Iris pigment epithelial cell (primary cell): ENCODE results near the gene RAPSN.

ENCODE experiments used
- DNase-seq: peaks from one replicate; pipeline ENCODE4 v3.0.0-alpha.2; 2011; ENCODE audit warnings: low read depth

The RAPSN gene

DNA sequence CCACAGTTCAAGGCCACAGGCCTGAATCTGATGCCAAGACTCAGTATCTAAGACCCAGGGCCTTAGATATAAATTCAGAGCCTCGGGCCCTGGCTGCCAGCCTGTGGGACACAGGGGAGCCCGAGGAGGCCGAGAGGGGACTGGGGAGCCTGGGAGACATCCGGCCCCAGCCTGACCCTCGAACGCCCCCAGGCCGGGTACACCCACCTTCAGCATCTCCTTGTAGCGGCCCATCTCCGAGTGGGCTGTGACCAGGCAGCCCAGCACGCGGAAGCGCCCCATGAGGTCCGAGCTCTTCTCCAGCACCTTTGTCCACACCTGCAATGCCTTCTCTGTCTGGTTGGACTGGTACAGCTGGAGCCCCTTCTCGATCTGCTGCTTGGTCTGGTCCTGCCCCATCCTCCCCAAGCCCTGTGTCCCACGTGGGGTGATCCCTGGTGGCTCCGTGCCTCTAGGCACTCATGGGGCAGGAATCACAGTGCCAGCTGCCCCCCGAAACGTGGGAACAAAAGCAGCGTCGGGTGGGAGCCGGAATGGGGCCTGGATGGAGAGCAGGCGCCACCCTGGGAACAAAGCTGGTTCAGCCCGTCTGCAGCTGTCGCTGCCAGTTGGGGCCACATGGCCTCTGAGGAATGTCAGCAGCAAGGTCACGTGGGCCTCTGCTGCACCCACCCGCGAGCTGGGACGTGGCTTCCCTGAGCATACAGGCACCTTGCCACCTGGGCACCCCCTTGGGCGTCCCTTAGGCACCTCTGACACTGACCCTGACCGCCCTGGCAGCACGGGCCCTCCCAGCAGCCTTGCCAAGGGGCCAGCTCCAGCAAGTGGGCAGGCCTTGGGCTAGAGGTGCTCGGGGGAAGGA is at the start of gene RAPSN:
RAPSN (minus strand) TSS at position 571 of the 862 bp plus-strand sequence; CDS start at position 399, 172 bp downstream.
- no peak for DNase-seq

DNA sequence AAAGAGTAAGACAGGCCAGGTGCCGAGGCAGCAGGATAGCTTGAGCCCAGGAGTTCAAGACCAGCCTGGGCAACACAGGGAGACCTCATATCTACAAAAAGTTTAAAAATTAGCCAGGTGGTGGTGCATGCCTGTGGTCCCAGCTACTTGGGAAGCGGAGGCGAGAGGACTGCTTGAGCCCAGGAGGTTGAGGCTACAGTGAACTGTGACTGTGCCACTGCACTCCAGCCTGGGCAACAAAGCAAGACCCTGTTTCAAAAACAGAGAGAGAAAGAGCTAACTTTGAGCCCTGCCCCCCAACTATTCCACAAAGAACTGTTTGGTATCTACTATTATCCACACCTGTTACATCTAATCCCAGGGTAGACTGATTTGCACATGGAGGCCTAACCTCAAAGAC is 49.2 kb upstream of the RAPSN start:
- DNase-seq: no peak

DNA sequence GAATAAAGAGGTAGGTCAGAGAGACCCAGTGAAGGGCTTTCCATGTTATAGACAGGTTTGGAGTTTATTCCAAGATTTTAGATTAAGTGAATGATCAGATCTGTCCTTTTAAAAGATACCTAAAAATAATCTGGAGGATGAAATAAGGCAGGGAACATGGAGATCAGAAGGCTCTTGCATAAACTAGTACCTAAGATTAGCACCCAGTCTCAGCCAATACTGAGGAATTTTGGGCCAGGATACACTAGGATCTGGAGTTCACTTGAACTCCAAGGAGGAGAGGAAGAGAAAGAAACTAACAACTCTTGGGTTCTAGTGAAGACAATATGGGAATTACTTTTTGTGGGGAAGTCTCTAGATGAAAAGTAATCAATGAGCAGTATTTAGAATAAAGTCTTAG is 47.9 kb upstream of the RAPSN start:
- DNase-seq: no peak

DNA sequence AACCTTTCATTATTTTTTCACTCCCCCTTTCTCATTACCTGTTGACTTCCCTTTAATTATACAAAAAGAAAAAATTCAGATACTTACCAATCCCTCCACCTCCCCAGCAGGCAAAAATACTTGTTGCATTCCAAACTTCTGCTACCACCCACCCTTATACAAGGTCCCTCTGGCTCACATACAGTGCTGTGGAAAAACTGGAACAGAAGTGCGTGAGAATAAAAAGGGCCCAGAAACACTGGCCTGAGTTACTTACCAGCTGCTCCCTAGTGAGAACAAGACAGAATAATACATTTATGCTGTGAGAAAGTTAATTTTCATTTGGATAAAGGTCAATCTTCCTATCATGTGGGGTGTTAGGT is 46.9 kb upstream of the RAPSN start:
- DNase-seq: no peak

DNA sequence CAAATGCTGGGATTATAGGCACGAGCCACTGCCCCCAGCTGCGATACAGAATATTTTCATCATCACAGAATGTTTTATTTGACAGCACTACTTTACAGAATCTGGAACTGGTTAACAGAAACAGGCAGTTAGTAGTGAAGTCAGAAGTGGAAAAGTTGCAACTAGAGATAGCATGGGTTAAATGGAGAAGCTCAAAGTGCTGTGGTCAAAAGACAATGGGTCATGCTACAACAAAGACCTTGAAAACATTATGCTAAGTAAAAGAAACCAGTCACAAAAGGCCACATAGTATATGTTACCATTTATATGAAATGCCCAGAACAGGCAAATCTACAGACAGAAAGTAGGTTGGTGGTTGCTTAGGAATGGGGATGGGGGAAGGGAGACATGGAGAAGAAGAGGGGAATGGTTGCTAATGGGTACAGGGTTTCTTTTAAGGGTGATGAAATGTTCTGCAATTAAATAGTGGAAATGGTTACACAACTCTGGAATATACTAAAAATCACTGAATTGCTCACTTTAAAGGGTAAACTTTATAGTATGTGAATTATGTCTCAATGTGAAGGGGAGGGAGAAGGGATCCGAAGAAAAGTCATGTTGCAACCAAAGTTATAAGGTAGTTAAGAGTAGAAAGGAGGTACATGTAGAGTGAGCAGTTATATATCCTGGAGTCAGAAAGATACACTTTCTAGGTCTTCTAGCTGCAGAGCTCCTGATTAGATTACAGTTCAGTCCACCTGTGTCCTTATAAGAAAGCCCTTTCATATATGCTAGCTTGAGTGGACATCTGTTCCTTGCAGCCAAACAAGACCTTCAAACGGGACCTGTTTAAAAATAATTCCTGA is 46.3 kb upstream of the RAPSN start:
- DNase-seq: peak; percentile 67

DNA sequence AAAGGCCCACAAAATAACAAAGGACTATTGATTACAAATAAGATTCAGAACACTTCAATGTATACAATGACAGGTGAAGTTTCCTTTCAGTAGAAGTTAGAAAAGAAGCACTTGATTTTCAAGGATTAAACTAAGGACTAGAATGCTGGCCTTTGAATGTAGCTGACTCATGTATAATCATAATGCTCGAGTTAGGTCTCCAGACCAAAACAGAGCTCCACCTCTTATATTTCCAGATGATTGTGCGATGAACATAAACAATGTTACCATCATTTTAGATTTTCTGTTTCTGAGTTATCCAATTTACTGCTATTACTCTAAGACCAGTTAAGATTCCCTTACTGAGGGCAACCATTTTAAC is 40.4 kb upstream of the RAPSN start:
- peak; percentile 66 for DNase-seq

DNA sequence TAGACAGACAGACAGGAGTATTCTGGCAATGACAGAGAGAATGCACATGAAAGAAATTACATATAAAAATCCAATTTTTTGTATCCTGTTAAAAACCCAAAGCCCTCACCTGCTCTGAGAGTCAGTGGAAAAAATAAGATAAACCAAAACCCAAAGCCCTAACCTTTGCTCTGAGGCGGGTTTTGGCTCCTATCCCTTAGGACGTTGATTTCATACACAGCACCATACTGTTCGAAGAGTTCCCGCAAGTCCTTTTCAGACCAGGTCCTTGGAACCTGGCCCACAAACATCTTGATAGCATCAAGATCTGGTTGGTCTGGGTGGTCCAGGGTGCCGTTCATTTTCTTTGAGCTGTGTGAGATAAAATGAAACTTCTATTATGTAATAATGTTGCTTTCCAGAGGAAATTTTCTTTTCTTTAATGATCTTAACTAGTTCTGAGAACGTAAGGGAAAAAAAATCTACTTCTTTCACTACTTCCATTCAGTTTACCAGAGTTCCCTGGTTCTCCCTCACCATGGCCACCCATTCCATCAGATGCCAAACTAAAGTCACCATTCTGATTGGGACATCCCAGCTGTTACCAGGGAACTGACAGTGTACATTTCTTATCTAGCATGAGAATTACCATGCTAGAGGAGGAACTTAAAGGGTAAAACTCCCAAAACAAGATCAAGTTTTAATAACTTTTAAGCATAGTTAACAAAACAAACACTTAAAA is 39.9 kb upstream of the RAPSN start:
- DNase-seq: no peak

DNA sequence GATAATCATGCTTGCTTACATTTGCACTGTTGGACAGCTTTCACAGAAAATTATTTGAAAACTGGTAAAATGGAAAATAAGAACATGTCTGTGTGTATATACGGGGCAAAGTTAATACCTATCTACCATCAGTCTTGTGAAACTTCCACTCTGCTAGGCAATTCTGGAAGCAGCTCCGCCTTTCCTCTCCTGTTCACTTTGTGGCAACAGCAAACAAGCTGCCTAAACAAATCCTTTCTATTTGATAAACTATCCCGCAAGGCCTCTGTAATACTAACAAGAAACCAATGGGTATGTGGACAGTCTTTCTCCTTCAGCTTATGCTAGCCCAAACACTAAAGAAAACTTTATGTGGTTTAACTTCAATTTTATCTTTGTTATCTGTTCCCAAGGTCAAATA is 39.2 kb upstream of the RAPSN start:
- no peak for DNase-seq

DNA sequence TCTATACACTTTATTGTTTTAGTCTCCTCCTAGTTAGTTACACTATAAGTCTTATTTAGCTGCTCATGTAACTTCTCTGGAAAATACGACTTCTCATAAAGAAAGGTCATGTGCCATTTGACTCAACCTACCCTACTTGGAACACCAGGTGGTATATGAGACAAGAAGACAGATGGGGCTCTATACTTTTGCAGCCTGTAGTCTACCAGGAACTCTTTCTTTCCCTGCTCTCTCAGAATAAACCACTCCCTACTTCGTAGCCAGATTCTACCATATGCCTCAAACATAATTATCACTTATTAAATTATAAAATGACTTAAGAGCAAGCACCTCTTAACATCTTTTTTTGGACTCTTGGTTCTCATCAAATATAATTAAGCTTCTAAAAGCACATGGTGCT is 38.5 kb upstream of the RAPSN start:
- DNase-seq: no peak

DNA sequence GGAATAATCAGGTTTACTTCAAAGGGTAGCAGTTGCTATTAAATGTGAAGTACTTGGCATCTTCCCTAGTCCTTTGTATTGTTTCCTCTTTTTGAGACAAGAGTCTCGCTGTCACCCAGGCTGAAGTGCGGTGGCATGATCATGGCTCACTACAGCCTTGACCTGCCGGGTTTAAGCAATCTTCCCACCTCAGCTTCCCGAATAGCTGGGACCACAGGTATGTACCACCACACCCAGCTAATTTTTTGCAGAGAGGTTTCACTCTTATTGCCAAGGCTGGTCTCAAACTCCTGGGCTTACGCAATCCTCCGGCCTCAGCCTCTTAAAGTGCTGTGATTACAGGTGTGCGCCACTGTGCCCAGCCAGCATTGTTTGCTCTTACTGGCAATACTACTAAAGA is 36.2 kb upstream of the RAPSN start:
- no peak for DNase-seq

DNA sequence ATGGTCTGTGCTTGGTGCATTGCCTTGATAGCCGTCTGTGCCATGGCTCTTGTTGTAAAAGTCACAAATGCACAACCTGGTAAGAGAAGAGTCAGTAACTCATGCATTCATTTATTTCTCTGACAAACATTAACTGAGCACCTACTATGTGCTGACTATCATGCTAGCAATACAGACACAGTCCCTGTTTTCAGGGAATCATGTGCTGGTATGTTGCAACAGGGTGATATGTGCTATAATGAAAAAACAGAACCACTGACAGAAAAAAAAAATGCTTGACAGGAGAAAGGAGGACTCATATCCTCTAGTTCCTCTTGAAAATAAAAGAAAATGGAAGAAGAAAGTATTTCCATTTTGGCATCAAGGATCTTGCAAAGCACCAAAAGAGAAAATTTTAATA is 34.5 kb upstream of the RAPSN start:
- DNase-seq: no peak

DNA sequence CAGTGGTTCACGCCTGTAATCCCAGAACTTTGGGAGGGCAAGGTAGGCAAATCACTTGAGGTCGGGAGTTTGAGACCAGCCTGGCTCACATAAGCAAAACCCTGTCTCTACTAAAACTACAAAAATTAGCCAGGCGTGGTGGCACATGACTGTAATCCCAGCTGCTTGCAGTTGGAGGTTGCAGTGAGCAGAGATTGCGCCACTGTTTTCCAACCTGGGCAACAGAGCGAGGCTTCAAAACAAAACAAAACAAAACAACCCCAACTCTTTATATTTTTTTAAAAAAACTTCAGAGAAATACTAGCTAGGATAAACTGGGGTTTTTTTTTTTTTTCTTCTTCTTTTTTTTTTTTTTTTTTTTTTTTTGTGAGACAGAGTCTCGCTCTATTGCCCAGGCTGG is 31.8 kb upstream of the RAPSN start:
- DNase-seq: no peak

DNA sequence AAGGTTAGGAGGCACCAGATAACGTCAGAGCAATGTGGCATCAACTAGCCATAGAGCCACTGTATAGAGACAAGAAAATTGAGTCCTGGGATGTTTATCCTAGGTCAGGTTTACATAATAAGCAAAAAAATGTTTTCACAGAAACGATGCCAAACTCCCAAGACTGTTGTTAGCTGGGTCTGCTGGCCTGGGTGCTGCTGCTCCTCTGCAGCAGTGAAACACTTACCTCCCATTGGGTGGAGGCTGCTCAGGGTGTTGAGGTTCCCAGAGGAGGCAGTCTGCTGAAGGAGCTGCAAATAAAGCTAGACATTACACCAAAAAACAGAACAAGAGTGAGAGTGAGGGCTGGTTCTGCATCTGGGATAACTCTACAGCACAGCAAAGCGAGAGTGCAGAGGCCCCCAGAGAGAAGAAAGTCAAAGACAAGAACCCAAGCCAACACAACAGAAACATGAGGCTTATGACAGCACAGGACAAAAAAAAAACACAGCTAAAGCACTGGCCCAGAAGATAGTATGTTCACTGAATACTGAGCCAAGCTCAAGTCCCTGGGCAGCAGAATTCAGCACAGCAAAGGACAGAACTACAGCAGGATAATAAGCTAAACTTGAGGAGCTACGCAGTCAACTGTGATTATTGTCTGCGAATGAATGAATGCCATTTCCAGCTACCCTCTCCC is 29.9 kb upstream of the RAPSN start:
- DNase-seq: no peak

DNA sequence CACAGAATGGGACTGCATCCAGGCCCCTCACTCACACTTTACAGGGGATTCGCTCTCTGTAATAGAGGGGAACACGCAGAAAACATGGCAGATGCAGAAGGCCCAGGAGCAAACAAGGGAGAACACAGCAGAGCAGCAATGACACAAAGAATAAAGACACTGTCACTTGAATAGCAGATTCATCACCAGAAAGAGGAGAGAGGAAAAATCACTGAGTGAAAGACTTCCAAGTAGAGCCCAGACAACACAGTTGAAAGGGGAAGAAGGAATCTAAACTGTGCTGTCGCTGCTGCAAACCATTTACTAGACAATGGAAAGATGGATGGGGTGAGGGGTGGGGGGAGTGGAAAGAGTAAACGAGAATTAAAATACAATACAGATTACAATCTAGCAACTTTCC is 28.8 kb upstream of the RAPSN start:
- no peak for DNase-seq

DNA sequence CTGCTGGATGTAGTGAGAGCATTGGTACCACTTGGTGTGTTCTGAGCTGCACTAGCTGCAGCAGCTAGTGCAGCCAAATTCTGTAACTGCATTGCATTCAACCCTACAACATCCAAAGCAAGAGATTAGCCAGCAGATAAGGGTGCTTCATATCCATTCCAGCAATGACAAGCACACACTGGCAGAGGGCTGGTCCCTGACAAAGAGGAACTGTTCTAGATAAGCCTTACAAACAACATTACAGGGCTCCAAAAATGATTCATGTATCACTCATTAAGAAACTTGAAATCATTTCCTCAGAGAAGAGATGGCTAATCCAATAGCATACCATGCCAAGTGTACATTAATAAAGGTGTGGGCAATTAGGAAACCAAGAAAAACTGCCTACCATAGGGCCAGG is 28.4 kb upstream of the RAPSN start:
- DNase-seq: peak; percentile 70

DNA sequence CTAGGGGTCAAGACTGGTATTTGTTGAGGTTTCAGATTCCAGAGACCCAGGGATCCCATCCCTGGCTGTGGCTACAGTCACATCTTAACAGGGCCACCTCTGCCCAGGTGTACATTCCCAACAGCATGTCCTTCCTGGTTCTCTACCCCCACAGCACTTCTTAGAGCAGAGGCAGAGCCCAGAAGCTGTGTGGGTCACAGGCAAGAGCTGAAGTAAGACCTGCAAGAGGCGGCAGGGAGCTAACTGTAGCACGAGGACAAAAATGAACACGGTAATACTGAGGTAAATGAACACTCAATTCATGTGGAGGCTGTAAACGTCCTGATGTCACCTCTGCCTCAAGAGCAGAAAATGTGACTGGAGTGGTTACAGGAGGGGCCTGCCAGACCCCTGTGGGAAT is 21.7 kb upstream of the RAPSN start:
- DNase-seq: no peak

DNA sequence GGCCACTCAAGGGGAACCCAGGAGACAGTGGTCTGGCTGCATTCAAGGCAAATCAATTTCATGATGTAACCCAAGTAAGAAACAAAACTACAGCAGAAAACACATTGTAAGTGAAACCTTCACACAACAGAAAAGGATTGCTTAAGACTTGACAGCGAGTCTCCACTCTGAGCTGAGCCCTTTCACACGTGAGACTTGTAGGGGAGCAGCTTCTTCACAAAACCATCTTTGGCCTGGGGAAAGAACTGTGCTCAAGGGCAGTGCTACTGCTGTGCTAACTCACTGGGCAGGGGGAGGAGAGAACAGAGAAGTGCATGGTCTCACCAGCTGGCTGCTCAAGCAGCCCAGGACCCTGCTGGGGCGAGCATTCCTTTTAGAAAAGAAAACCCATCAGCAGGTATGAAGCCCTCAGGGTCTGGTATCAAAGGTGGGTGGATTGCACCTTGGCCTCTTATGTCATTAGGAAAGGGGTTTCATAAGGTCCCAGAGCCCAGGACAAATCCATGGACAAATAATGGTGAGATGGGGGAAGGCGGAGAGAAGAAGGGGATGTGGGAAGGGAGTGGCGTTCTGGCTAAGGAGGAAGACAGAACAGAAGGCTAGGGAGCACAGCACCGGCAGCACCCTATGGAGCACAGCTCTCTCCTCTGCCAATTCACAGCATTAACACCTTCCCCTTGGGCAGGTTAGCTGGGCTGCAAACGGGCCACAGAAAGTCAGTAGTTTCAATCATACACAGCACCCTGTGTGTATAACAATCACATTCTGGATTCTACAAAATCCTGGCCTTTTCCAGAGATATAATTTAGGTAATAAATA is 20.6 kb upstream of the RAPSN start:
- DNase-seq: peak; percentile 81

DNA sequence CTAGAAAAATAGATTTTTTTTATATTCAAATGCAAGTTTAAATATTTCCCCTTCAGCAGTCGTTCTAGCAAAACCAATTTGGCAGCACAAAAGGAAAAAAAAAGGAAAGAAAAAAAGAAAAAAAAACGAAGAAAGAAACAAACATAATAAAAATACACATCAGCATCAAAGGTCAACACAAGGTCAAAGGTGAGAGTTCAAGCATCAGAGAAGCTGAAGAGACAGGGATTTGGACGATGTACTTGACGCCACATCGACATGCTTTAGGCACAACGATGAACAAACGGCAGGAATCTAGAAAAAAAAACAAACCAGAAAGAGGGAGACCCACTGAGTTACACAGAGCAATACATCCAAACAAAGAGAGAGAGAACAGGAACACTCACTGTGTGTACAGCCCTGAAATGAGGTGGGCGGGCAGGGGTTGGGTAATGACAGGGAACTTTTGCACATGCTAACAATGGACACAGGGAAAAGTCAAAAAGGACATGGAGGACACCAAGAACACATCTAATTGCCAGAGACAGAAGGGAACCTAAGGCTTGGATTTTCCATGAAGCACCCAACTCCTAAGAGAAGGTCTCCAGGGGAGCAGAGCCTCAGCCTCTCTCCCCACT is 19.8 kb upstream of the RAPSN start:
- peak; percentile 38 for DNase-seq

DNA sequence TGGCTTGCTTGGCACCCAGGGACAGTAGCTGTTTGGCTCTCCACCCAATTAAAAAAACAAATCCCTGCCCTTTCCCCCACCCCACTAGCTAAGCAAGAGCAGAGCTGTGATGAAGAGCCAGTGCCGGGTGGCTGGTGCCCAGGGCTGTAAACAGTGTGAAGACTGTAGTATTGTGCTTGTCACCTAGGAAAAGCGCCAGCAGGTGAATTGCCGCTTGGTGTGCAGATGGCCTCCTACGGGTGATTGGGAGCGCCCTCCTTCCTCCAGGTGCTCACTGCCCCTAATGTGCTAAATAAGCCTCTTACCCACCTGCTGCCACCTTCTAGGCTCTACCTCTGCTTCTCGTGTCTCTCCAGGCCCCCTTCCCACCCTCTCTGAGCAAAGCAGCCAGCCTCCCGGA is 18.4 kb upstream of the RAPSN start:
- DNase-seq: no peak

DNA sequence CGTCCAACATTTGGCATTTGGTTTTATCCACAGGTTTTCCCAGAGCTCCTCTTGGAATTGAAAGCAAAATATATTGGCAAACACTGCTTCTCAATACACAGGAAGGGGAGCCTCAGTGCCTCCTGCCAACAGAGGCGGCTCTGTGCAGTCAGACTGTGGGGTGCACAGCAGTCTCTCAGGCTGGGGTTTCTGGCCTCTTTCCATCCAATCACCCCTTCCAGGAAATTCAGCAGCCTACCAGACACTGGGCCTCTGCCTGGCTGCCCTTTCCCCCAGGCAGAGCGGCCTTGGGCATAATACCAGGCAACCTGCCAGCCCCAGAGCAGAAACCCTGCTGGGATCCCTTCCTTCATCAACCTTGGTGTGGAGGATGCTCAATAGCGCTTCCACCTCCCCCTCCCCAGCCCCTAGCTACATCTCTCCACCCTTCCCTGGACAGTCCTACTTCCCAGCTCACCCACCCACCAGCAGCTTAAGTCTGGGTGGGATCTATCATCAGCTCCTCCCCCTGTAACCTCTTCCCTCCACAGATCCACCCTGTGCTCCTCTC is 17.8 kb upstream of the RAPSN start:
- DNase-seq: peak; percentile 60

DNA sequence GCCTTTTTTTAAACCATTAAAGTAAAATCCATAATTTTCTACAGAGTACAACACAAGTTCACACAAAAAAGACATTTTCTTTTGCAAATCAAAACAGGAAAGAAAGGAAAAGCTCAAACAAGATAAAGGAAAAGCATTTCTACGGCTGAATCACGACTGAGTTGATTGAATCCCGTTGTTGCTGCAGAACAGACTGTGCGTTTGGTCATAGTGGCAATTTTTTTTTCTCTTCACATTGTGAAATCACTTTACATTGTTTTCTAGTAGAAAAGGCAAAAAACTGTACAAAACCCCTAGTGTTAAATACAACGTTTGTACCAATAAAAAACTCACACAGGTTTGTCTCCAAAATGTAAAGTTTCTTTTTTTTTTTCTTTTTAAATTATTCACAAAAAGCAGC is 17.3 kb upstream of the RAPSN start:
- peak; percentile 75 for DNase-seq
